Psoas muscle (tissue), 8 donors: Measurements from ENCODE around the gene FBXO44. TPM values are rescaled to one million over a fixed set of nuclear protein-coding genes. Genes with fewer than 3 reads are reported as not detected.

Source experiments
- ATAC-seq, 4 donors: fragments of 200-7000 bp; cut with Tn5 transposase; one replicate each; pipeline ENCODE4 v1.9.1; 2020; ENCODE audit warnings: moderate library complexity in 3 of 4, mild to moderate bottlenecking in 2 of 4
- DNase-seq, 2 donors: peaks; one replicate each; pipeline ENCODE4 v3.0.0-alpha.2; 2020
- H3K27ac ChIP-seq: fragments of 200-600 bp; one replicate; pipeline ENCODE4 v1.8.0; 2022
- H3K27me3 ChIP-seq, 3 donors: fragments of 200-600 bp in 1 of 3; one replicate each; pipeline versions ENCODE4 v1.6.1 to v1.8.0; 2013 to 2022; ENCODE audit warnings: low read length in 2 of 3, mild to moderate bottlenecking in 2 of 3, moderate library complexity in 1 of 3; ENCODE audit not compliant: insufficient read depth in 3 of 3
- H3K36me3 ChIP-seq, 2 donors: fragments of 200-600 bp in 1 of 2; one replicate each; pipeline versions ENCODE4 v1.6.1 to v1.8.0; 2013 to 2022; ENCODE audit warnings: low read depth in 1 of 2, mild to moderate bottlenecking in 1 of 2, moderate library complexity in 1 of 2; ENCODE audit not compliant: insufficient read depth in 1 of 2
- H3K4me1 ChIP-seq: fragments of 200-600 bp; one replicate; pipeline ENCODE4 v1.8.0; 2022
- H3K4me3 ChIP-seq: fragments of 200-600 bp; one replicate; pipeline ENCODE4 v1.8.0; 2022; ENCODE audit warnings: mild to moderate bottlenecking
- H3K9me3 ChIP-seq: fragments of 200-600 bp; one replicate; pipeline ENCODE4 v1.8.0; 2022
- CTCF ChIP-seq: fragments of 200-600 bp; IDR thresholded peaks from one replicate; pipeline ENCODE4 v1.8.0; 2022; ENCODE audit warnings: antibody characterized with exemption
- WGBS, 3 donors: extraction: QIAGEN DNeasy Blood & Tissue Kit; methylation state at CpG; one replicate each; pipeline versions ENCODE4 v1.1.6 to v1.1.7; 2013; 5-methylcytosine and 5-hydroxymethylcytosine counted together
- intact Hi-C, 2 donors: fragments of 100-400 bp; cut with DNase I; formaldehyde crosslinking; loops; one replicate each; pipeline versions ENCODE4 v1.11.0 to v1.14.2; 2022
- polyA plus RNA-seq, 3 donors: library from polyadenylated mRNA; stranded (reverse); fragments of 200-250 nt; gene quantifications; one replicate each; pipeline ENCODE4 v1.2.3, GENCODE V29; 2013
- total RNA-seq, 4 donors: library from RNA; stranded (reverse); fragmentation: NEBNext Ultra II Directional in 2 of 4; extraction: Animal tissue kit (Norgen Biotek cat#: 25700) in 2 of 4; gene quantifications; one replicate each; pipeline versions ENCODE4 v1.2.1 to v1.2.4, GENCODE V29; 2021 to 2023
- donor health status: healthy with polysubstance abuse.
- donor health status: DM: no; HTN: no; CAD: no; lungs with moderate emphysema.
- donor health status: Bipolar disorder and iron deficiency.
- donor health status: healthy.
- donor health status: DM: yes; HTN: yes; CAD: no.
- donor health status: DM: no; HTN: no; CAD: no.
- donor health status: DM: no; HTN: no; CAD: no.
- donor health status: DM: yes; HTN: yes; CAD: no.

The FBXO44 gene
- total and polyA plus RNA-seq, 7 donors = 2.9 to 8.4 (median 4.5) TPM

DNA sequence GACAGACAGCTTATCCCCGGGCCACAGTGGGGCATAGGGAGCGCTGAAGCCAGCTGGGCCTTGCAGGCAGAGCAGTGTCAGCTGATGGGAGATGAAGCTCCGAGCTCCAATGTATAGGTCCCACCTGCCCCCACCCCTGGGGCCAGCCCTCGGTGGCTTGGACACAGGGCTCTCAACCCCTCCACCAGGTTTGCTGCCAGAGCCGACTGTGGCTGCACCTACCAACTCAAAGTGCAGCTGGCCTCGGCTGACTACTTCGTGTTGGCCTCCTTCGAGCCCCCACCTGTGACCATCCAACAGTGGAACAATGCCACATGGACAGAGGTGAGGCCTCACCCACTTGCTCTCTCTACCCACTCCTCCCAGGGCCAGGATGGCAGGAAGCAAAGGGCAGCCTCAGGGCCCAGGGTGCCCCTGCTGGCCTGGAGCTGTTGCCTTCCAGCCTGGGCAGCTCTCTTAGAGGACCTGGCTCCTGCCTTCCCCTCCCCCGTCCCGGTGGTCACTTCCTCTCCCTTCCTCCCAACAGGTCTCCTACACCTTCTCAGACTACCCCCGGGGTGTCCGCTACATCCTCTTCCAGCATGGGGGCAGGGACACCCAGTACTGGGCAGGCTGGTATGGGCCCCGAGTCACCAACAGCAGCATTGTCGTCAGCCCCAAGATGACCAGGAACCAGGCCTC is 18.6 kb downstream of the FBXO44 start:
- no peaks in the 10 kb centered on the region for H3K9me3 ChIP-seq
- 89 to 94% (median 91%) methylated on average over 14 of the region's 14 CpGs for WGBS, 3 donors
- DNase-seq = no peak

DNA sequence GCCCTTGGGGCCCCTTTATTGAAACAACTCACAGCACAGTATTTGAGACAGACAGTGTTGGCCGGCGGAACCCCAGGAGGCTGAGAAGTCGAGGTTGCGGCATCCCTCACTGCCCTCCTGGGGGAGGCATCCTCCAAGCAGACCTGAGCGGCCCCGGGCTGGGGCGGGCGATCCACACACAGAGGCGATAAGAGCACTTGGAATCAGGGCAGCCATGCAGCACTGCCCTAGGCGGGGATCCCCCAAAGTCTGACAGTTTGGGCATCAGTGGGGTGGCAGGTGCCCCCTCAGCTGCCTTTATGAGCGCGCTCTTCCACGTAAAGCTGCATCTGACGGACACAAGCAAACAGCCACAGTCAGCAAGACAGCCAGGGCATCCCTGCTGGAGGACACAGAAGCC is 19.8 kb downstream of the FBXO44 start:
- H3K27ac ChIP-seq = no peak overlapping the region
- DNase-seq = no peak
- H3K27me3 ChIP-seq = no peaks in the 10 kb centered on the region
- no peaks in the 10 kb centered on the region for H3K9me3 ChIP-seq
- no peak for ATAC-seq
- no peak overlapping the region for H3K4me3 ChIP-seq
- 95 to 97% (median 96%) methylated on average over 14 of the region's 14 CpGs for WGBS, 3 donors
- H3K36me3 ChIP-seq = peaks cover 0 to 67% of the 10 kb centered on the region in 2 donors
- no peaks in the 10 kb centered on the region for H3K4me1 ChIP-seq
- TF ChIP-seq CTCF = no peak
- intact Hi-C loops = no loop called here

More for the DNA sequence above, 18.6 kb downstream of the FBXO44 start:
- ATAC-seq = no peak
- intact Hi-C loops = no loop called here
- H3K4me1 ChIP-seq = no peaks in the 10 kb centered on the region
- H3K4me3 ChIP-seq = no peak overlapping the region
- no peak overlapping the region for H3K27ac ChIP-seq
- peaks cover 0 to 75% of the 10 kb centered on the region in 2 donors for H3K36me3 ChIP-seq
- H3K27me3 ChIP-seq = no peaks in the 10 kb centered on the region
- TF ChIP-seq CTCF = no peak

DNA sequence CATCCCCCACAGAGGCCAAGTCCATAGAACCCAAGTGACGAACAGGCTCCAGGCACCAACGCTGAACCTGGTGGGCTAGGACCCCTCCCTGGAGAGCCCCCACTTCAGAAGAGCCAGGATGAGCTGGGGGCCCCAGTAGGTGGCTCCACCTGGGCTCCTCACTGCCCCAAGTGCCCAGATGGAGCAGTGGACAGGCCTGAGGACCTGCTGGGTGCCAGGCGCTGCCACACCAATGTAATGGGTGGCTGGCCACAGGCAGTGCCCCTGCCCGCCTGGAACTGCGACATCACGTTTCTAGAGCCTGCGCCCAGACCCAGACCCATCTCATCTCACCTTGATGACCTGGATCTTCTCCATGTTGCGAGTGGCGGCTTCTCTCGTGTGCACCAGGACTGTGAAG is 20.6 kb downstream of the FBXO44 start:
- Histone ChIP-seq H3K9me3 (no peaks in the 10 kb centered on the region), H3K36me3 (peaks cover 0 to 62% of the 10 kb centered on the region in 2 donors), H3K27ac (no peak overlapping the region), H3K4me1 (peaks cover 7% of the 10 kb centered on the region), H3K27me3 (no peaks in the 10 kb centered on the region), H3K4me3 (no peak overlapping the region)
- 96 to 97% (median 97%) methylated on average over 10 of the region's 10 CpGs for WGBS, 3 donors
- intact Hi-C loops = loop anchor here in 1 of 2 donors (5.0 kb wide), 1 partner anchor 42 kb away; no protein-coding TSS in a partner anchor
- ATAC-seq (no peak), DNase-seq (no peak)
- TF ChIP-seq CTCF = no peak

DNA sequence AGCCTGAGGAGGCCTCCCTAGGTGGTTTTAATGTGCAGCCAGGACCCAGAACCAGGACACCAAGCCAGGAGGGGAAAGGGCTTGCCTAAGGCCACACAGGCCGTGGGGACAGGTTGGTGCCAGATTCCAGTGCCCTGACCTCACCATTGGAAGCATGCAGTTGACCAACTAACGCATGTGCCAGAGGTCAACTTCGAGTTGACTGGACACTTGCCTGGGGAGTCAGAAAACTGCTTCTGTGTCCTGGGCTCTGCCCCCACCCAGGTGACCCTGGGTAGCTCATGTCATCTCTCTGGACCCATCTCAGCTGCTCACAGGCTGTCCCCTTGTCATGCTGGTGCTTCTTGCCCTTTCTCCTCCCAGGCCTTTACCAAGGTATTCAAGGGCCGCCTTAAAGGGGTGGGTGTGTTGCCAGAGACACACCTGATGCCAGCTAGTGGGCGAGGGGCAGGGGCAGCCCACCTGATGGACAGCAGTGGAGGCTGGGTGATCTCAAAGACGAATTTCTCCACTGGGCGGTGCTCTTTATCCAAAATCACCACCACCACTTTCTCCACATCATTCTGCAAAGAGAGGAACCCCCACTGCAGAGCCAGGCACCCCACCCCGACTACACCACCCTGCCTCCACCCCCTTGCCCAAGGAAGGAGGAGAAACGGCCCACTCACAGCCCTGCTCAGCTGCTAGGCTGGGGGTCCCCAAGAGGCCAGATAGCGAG is 21.9 kb downstream of the FBXO44 start:
- peaks cover 0 to 57% of the 10 kb centered on the region in 2 donors for H3K36me3 ChIP-seq

More for the DNA sequence above, 21.9 kb downstream of the FBXO44 start:
- Histone ChIP-seq H3K27ac (no peak overlapping the region), H3K9me3 (no peaks in the 10 kb centered on the region), H3K27me3 (no peaks in the 10 kb centered on the region), H3K4me1 (peaks cover 7% of the 10 kb centered on the region), H3K4me3 (no peak overlapping the region)
- TF ChIP-seq CTCF = no peak
- DNase-seq = no peak
- ATAC-seq = no peak
- WGBS, 3 donors = 72 to 80% (median 72%) methylated on average over 10 of the region's 10 CpGs
- intact Hi-C loops = loop anchor here in 1 of 2 donors (5.0 kb wide), 1 partner anchor 41 kb away; no protein-coding TSS in a partner anchor
